GM18951 (cell line): ENCODE data around the gene ESAM.

Source experiments
- POLR2A ChIP-seq: IDR thresholded peaks from 4 replicates; pipeline ENCODE4 v1.6.1; 2011; ENCODE audit warnings: mild to moderate bottlenecking; ENCODE audit not compliant: insufficient read length, insufficient read depth; ENCODE audit errors: extremely low read depth
- in situ Hi-C: fragments of 300-500 bp; cut with MboI; formaldehyde crosslinking; loops from one replicate; pipeline ENCODE4 v1.12.0; 2022; ENCODE audit warnings: low sequenced_read_pairs, mixed read lengths, inconsistent platforms; ENCODE audit not compliant: unreplicated experiment

The ESAM gene

GRCh38 chr11:124754309-124754708 lies 7.8 kb downstream of the ESAM start:
- TF ChIP-seq POLR2A = no peak
- in situ Hi-C loops = no loop called here

- no peak for TF ChIP-seq POLR2A
- in situ Hi-C loops = no loop called here
These were observed 8.5 kb downstream of the ESAM start for GRCh38 chr11:124753624-124754023.

- no peak for TF ChIP-seq POLR2A
- in situ Hi-C loops = no loop called here
These were observed 8.9 kb downstream of the ESAM start for GRCh38 chr11:124753205-124753604.

GRCh38 chr11:124752471-124753102 lies 9.5 kb downstream of the ESAM start:
- no peak for TF ChIP-seq POLR2A
- in situ Hi-C loops = no loop called here

GRCh38 chr11:124751741-124752470 lies 10.2 kb downstream of the ESAM start, which contains the start of gene VSIG2:
VSIG2 (minus strand) TSS chr11:124752255; CDS start chr11:124752137, 118 bp downstream.
- in situ Hi-C loops = no loop called here
- TF ChIP-seq POLR2A = no peak

- in situ Hi-C loops = no loop called here
- no peak for TF ChIP-seq POLR2A
These were observed 10.7 kb downstream of the ESAM start for GRCh38 chr11:124751391-124751740.

- in situ Hi-C loops = no loop called here
- no peak for TF ChIP-seq POLR2A
These were observed 12.2 kb downstream of the ESAM start for GRCh38 chr11:124749912-124750311.

- TF ChIP-seq POLR2A = no peak
- in situ Hi-C loops = no loop called here
These were observed 13.4 kb downstream of the ESAM start for GRCh38 chr11:124748481-124749343.

- no peak for TF ChIP-seq POLR2A
- in situ Hi-C loops = no loop called here
These were observed 14.0 kb downstream of the ESAM start for GRCh38 chr11:124748100-124748418.

GRCh38 chr11:124747406-124748099 lies 14.5 kb downstream of the ESAM start:
- no peak for TF ChIP-seq POLR2A
- in situ Hi-C loops = no loop called here

- in situ Hi-C loops = no loop called here
- TF ChIP-seq POLR2A = peak; percentile 74
These were observed 15.4 kb downstream of the ESAM start for GRCh38 chr11:124746621-124747243.

GRCh38 chr11:124745835-124746620 lies 16.1 kb downstream of the ESAM start:
- no peak for TF ChIP-seq POLR2A
- in situ Hi-C loops = no loop called here
